AG08395 (cell line): Measurements from ENCODE around the gene WNT9A.
"Not testable (repeated sequence)": the region's sequence is repeated elsewhere in the genome, so short reads cannot be mapped to it uniquely, and the experiment has no call there.

Source experiments
- DNase-seq: peaks from one replicate; pipeline ENCODE4 v3.0.0; 2012; ENCODE audit warnings: mixed read lengths, low spot score

Gene WNT9A

GRCh38 chr1:227947676-227948492 is at the start of gene WNT9A:
Gene WNT9A (minus strand): TSS chr1:227947932. CDS start chr1:227947887, 45 bp downstream.
- DNase-seq = peak; percentile 89

GRCh38 chr1:227996187-227996950 is 48.6 kb upstream of the WNT9A start:
- no peak for DNase-seq

- no peak for DNase-seq
Measured at GRCh38 chr1:227994632-227995300, 47.0 kb upstream of the WNT9A start.

- no peak for DNase-seq
Measured at GRCh38 chr1:227987181-227987580, 39.4 kb upstream of the WNT9A start.

GRCh38 chr1:227975583-227976283 is 28.0 kb upstream of the WNT9A start:
- DNase-seq = not testable (repeated sequence)

GRCh38 chr1:227973724-227974288 is 26.1 kb upstream of the WNT9A start:
- DNase-seq = not testable (repeated sequence)

- DNase-seq = not testable (repeated sequence)
Measured at GRCh38 chr1:227972843-227973374, 25.2 kb upstream of the WNT9A start.

GRCh38 chr1:227972283-227972679 is 24.5 kb upstream of the WNT9A start:
- DNase-seq = not testable (repeated sequence)

GRCh38 chr1:227971643-227972282 is 24.0 kb upstream of the WNT9A start:
- not testable (repeated sequence) for DNase-seq

- not testable (repeated sequence) for DNase-seq
Measured at GRCh38 chr1:227971216-227971615, 23.5 kb upstream of the WNT9A start.

- not testable (repeated sequence) for DNase-seq
Measured at GRCh38 chr1:227970076-227970995, 22.6 kb upstream of the WNT9A start.

GRCh38 chr1:227967815-227968214 is 20.1 kb upstream of the WNT9A start:
- DNase-seq = not testable (repeated sequence)

GRCh38 chr1:227966733-227967132 is 19.0 kb upstream of the WNT9A start:
- DNase-seq = not testable (repeated sequence)

- no peak for DNase-seq
Measured at GRCh38 chr1:227961651-227962466, 14.1 kb upstream of the WNT9A start.

GRCh38 chr1:227959325-227959860 is 11.7 kb upstream of the WNT9A start:
- DNase-seq = no peak

GRCh38 chr1:227958617-227959324 is 11.0 kb upstream of the WNT9A start:
- no peak for DNase-seq

- no peak for DNase-seq
Measured at GRCh38 chr1:227955808-227956207, 8.1 kb upstream of the WNT9A start.
